D721Med (cell line): Measurements from ENCODE around the gene SPTSSA.
"Not testable (repeated sequence)": the region's sequence is repeated elsewhere in the genome, so short reads cannot be mapped to it uniquely, and the experiment has no call there.

Source experiments
- DNase-seq: peaks from one replicate; pipeline ENCODE4 v3.0.0; 2011; ENCODE audit warnings: low spot score; ENCODE audit not compliant: insufficient read length
- FAIRE-seq: peaks from 2 replicates; lab custom pipeline; 2011; peaks lifted over from hg19 to GRCh38; lab: Jason Lieb, UNC
- TF ChIP-seq, protein P1 (sequence below): IDR thresholded peaks from 2 replicates; pipeline ENCODE4 v1.5.1; 2012; ENCODE audit warnings: mild to moderate bottlenecking, control low read depth; ENCODE audit not compliant: insufficient read depth; ENCODE audit errors: missing control alignments

Gene SPTSSA

DNA sequence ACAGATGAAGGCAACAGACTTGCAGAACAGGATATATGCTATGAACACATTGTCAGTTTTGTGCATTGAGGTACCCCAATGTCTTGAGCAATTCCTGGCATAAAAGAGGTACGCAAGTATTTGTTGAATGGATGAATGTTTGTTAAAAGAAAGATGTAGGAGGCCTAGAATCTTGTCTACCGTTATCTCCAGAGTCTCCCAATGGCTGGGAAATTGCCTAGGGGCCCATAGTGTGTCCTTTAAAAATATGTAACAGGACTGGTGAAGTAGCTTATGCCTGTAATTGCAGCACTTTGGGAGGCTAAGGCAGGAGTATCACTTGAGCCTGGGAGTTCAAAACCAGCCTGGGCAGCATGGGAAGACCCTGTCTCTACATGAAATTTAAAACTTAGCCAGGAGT, 20.4 kb upstream of the SPTSSA start:
- FAIRE-seq = no peak
- no peak for DNase-seq
- TF ChIP-seq, protein P1, sequence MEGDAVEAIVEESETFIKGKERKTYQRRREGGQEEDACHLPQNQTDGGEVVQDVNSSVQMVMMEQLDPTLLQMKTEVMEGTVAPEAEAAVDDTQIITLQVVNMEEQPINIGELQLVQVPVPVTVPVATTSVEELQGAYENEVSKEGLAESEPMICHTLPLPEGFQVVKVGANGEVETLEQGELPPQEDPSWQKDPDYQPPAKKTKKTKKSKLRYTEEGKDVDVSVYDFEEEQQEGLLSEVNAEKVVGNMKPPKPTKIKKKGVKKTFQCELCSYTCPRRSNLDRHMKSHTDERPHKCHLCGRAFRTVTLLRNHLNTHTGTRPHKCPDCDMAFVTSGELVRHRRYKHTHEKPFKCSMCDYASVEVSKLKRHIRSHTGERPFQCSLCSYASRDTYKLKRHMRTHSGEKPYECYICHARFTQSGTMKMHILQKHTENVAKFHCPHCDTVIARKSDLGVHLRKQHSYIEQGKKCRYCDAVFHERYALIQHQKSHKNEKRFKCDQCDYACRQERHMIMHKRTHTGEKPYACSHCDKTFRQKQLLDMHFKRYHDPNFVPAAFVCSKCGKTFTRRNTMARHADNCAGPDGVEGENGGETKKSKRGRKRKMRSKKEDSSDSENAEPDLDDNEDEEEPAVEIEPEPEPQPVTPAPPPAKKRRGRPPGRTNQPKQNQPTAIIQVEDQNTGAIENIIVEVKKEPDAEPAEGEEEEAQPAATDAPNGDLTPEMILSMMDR = no peak

DNA sequence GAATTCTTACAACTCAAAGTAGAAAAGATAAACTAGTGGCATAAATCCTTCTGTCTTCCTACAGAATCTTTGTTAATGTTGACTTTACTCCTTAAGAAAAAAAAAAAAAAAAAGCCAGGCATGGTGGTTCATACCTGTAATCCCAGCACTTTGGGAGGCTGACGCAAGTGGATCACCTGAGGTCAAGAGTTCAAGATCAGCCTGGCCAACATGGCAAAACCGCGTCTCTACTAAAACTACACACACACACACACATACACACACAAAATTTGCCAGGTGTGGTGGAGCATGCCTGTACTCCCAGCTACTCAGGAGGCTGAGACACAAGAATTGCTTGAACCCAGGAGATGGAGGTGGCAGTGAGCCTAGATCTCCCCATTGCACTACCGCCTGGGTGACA, 17.7 kb upstream of the SPTSSA start:
- DNase-seq = no peak
- TF ChIP-seq, protein P1 = no peak
- FAIRE-seq = no peak

DNA sequence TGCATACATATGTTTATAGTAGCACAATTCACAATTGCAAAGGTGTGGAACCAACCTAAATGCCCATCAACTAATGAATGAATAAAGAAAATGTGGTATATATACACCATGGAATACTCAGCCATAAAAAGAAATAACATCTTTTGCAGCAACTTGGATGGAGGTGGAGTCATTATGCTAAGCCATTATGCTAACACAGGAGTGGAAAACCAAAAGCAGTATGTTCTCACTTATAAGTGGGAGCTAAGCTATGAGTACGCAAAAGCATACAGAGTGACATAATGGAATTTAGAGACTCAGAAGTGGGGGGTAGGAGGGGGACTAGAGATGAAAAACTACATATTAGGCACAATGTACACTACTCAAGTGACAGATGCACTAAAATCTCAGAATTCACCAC, 16.2 kb upstream of the SPTSSA start:
- FAIRE-seq (no peak), DNase-seq (no peak)
- TF ChIP-seq, protein P1 = no peak

DNA sequence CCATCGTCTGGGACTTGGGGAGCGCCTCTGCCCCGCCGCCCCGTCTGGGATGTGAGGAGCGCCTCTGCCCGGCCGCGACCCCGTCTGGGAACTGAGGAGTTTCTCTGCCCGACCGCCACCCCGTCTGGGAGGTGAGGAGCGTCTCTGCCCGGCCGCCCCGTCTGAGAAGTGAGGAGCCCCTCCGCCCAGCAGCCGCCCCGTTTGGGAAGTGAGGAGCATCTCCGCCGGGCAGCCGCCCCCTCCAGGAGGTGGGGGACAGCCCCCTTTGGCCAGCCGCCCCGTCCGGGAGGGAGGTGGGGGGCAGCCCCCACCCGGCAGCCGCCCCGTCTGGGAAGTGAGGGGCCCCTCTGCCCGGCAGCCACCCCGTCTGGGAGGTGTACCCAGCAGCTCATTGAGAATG, 14.0 kb upstream of the SPTSSA start:
- not testable (repeated sequence) for DNase-seq, FAIRE-seq

DNA sequence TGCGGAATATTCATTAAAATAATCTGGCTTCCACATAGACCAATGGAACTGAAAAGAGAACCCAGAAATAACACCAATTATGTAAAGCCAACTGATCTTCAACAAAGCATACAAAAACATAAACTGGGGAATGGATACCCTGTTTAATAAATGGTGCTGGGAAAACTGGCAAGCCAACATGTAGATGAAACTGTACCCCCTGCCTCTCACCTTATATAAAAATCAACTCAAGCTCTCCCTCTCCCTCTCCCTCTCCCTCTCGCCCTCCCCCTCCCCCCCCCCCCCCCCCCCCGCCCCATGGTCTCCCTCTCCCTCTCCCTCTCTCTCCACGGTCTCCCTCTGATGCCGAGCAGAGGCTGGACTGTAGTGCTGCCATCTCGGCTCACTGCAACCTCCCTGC, 13.1 kb upstream of the SPTSSA start:
- no peak for DNase-seq
- FAIRE-seq = no peak
- TF ChIP-seq, protein P1 = no peak

DNA sequence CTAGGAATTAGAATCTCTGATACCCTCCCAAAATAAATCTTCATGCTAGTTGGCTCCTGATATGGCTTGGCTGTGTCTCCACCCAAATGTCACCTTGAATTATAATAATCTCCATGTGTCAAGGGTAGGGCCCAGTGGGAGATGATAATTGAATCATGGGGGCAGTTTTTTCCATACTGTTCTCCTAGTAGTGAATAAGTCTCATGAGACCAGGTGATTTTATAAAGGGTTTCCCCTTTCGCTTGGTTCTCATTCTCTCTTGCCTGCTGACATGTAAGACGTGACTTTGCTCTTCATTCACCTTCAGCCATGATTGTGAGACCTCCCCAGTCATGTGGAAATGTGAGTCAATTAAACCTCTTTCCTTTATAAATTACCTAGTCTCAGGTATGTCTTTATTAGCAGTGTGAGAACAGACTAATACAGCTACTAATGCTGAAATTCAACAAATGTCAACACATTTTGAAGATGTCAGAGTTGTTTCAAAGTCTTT, 12.2 kb upstream of the SPTSSA start:
- TF ChIP-seq, protein P1 = no peak
- FAIRE-seq (no peak), DNase-seq (no peak)

DNA sequence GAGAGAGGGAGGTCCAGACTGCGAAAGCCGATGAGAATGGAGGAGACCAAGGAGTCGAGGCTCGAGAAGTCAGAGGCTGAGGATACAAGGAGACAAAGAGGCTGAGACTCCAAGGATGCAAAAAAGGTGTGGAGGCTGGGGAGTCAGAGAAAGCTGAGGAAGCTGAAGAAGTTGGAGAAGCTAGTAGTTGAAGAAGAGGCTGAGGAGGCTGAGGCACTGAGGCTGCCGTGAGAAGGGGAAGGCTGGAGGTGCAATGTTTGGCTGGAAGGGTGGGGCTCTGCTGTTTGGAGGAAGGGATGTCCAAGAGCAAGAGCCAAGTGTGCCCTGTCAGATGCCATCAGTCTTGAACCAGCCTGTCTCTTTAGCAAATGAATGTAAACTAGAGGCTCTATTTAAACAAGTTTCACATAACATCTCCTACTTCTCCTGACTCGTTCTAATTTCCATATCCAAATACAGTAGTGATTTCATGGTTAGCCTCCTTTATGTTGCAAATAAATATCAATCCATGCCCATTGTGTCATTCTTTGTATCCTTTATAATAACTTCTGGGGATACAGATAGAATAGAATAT, 10.8 kb upstream of the SPTSSA start:
- TF ChIP-seq, protein P1 = no peak
- no peak for DNase-seq
- no peak for FAIRE-seq
